K562 (cell line): ENCODE measurements around the gene CFAP97D1. TPM values are rescaled to one million over a fixed set of nuclear protein-coding genes. Genes with fewer than 3 reads are reported as not detected.
A peak's percentile ranks its signal among the peaks of the same experiment; 100 is the strongest.

ENCODE experiments used
- BRF1 ChIP-seq: IDR thresholded peaks from 3 replicates; pipeline ENCODE4 v1.6.1; 2011; ENCODE audit warnings: borderline replicate concordance, mild to moderate bottlenecking; ENCODE audit not compliant: insufficient read length; ENCODE audit errors: extremely low read depth
- CHD1 ChIP-seq: fragments of 200-600 bp; sonication (generic); IDR thresholded peaks from one replicate; pipeline ENCODE4 v1.6.1; 2012; ENCODE audit warnings: mild to moderate bottlenecking, moderate library complexity, low read length, inconsistent platforms
- CREB3L1 ChIP-seq: fragments of 450-650 bp; IDR thresholded peaks from 2 replicates; pipeline ENCODE4 v1.6.1; 2014; ENCODE audit warnings: low read depth, mild to moderate bottlenecking, moderate library complexity, borderline replicate concordance
- E2F1 ChIP-seq: sonication (generic); formaldehyde crosslinking; IDR thresholded peaks from 2 replicates; pipeline ENCODE4 v1.8.1; 2023; ENCODE audit warnings: mild to moderate bottlenecking, missing genetic modification reagents, moderate library complexity
- GMEB1 ChIP-seq: fragments of 250-450 bp; sonication (Bioruptor Pico); IDR thresholded peaks from 2 replicates; pipeline ENCODE4 v1.4.0; 2020; ENCODE audit warnings: mild to moderate bottlenecking
- HDAC1 ChIP-seq, 2 experiments: fragments of 450-650 bp; IDR thresholded peaks; 2 replicates each; pipeline ENCODE4 v1.6.1; 2016 to 2017; ENCODE audit warnings: inconsistent platforms in 1 of 2, mild to moderate bottlenecking in 1 of 2, moderate library complexity in 1 of 2
- MED1 ChIP-seq: sonication (generic); formaldehyde crosslinking; IDR thresholded peaks from 2 replicates; pipeline ENCODE4 v1.8.1; 2023; ENCODE audit warnings: missing genetic modification reagents, borderline replicate concordance
- PKNOX1 ChIP-seq: fragments of 450-650 bp; IDR thresholded peaks from 2 replicates; pipeline ENCODE4 v1.6.1; 2016
- POLR2H ChIP-seq: IDR thresholded peaks from 2 replicates; pipeline ENCODE4 v1.6.1; 2016; ENCODE audit warnings: missing genetic modification characterization, low read depth, mild to moderate bottlenecking, control low read depth, missing compliant biosample characterization, moderate library complexity
- RFX1 ChIP-seq: fragments of 450-650 bp; IDR thresholded peaks from 2 replicates; pipeline ENCODE4 v1.6.1; 2016; ENCODE audit warnings: mild to moderate bottlenecking, moderate library complexity
- ZNF12 ChIP-seq: sonication (generic); formaldehyde crosslinking; IDR thresholded peaks from 2 replicates; pipeline ENCODE4 v1.4.0; 2020; ENCODE audit warnings: mild to moderate bottlenecking, missing genetic modification reagents
- ZNF318 ChIP-seq, 2 experiments: fragments of 450-650 bp; IDR thresholded peaks; 2 replicates each; pipeline ENCODE4 v1.6.1; 2016; ENCODE audit warnings: mild to moderate bottlenecking in 2 of 2, borderline replicate concordance in 1 of 2, low read depth in 1 of 2, moderate library complexity in 1 of 2
- polyA plus RNA-seq, 8 experiments: library from polyadenylated mRNA; depleted of rRNA in 4 of 8; stranded (reverse) in 5 of 8; unstranded in 3 of 8; fragments of >200 nt; fragmentation: Nextera tagmentation in 2 of 8; fragmentation: Illumina TruSeq in 1 of 8; extraction: Ambion mirVana in 2 of 8; extraction: Trizol in 1 of 8; gene quantifications; 2 replicates each; pipeline versions ENCODE4 v1.2.1 to v1.2.3, GENCODE V29; 2011 to 2014; ENCODE audit warnings: inconsistent platforms in 1 of 8, missing spikeins in 1 of 8
- total RNA-seq, 7 experiments: library from RNA; depleted of rRNA in 6 of 7; stranded (reverse); fragments of >200 nt in 6 of 7; fragmentation: Illumina TruSeq in 2 of 7; extraction: Trizol in 2 of 7; gene quantifications; 2 replicates each; pipeline versions ENCODE4 v1.2.1 to v1.2.3, GENCODE V29; 2011 to 2021; ENCODE audit warnings: low replicate concordance in 1 of 7

CFAP97D1 gene
- total and polyA plus RNA-seq, 9 of the 15 experiments (the other 6 are each of a cell fraction or from before 2014, with no cell fraction given), result not detected

- peak; percentile 69 for TF ChIP-seq PKNOX1
- TF ChIP-seq RFX1, result peak; percentile 95
- TF ChIP-seq MED1 (CRISPR knock-in tag), result no peak
- TF ChIP-seq HDAC1 (IDR thresholded peaks at IDR 0.05), result peak in 1 of 2 experiments; percentile 46; a peak in 1 of 4 replicates
- peak; percentile 60 for TF ChIP-seq GMEB1 (CRISPR knock-in tag)
- no peak for TF ChIP-seq ZNF318 (IDR thresholded peaks at IDR 0.05; ENCODE audit: borderline replicate concordance in 1 of 2, low read depth in 1 of 2)
- TF ChIP-seq CHD1, result no peak
- TF ChIP-seq ZNF12 (CRISPR knock-in tag), result no peak
- no peak for TF ChIP-seq POLR2H (tag)
- TF ChIP-seq CREB3L1, result no peak
- TF ChIP-seq BRF1, result no peak
- 0 out of 2 replicates have a peak, but pooled peaks have one; percentile 3 for TF ChIP-seq E2F1 (CRISPR knock-in tag)
Measured at GRCh38 chr17:43778337-43779144, 1.7 kb upstream of the CFAP97D1 start, which contains the start of gene DUSP3 (continued).
